Measurements from ENCODE around the gene NMUR2.

Gene NMUR2, protein sequence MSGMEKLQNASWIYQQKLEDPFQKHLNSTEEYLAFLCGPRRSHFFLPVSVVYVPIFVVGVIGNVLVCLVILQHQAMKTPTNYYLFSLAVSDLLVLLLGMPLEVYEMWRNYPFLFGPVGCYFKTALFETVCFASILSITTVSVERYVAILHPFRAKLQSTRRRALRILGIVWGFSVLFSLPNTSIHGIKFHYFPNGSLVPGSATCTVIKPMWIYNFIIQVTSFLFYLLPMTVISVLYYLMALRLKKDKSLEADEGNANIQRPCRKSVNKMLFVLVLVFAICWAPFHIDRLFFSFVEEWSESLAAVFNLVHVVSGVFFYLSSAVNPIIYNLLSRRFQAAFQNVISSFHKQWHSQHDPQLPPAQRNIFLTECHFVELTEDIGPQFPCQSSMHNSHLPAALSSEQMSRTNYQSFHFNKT

DNA sequence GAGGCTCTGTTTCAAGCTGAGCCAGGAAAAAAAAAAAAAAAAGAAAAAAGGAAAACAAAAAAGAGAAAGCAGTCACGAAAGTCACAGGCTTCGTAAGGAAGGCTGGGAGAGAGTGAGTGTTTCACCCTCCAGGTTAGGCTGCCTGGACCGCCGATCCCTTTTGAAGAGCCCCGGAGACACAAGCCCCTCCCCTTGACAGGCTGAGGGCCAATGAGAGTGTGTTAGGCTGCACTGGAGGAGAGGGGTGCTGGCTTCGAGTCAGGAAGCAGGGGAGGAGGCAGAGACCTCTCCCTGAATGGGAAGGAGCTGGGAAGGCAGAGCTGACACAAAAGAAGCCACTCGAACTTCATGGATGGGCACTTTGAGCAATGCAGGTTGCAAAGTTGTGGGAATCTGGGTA, at the start of gene NMUR2:
NMUR2 (minus strand) TSS at position 135 of the 400 bp plus-strand sequence. CDS start 166 bp downstream, outside the sequence.
- DNase-seq: peak in 2 of 3 experiments; percentile 35 to 54

DNA sequence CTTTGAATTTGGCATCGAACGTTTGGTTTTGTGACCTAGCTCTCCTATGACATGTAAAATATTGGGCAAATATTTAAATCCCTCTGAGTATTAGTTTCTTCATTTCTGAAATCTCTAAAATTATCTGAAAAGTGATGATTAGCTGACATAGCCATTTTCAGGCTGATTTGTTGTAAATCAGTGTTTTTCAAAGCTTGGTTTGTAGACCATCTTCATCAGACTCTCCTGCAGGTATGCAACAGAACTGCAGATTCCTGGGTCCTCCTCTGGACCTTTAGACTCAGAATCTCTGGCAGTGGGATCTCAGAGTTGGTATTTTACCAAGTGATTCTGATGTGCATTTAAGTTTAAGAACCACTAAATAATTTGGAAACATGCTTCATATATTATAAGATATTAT, 38.9 kb upstream of the NMUR2 start:
- DNase-seq: no peak

DNA sequence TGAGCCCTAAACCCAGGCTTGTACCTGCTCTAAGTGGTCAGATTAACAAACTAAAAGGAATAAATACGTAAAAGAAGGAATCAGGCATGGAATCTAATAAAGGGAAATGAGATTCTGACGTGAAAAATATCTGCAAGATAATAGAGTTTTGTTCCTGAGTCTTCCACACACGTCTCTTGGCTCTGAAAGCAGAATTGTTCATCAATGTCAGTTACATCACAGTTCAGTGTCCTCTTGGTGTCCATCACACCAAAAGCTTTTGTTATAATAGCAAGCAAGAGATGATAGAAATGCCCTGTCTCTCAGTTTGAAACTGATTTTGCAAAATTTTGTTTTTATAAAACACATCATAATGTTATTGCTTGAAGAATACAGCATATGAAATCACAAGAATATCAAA, 34.7 kb upstream of the NMUR2 start:
- DNase-seq: no peak

DNA sequence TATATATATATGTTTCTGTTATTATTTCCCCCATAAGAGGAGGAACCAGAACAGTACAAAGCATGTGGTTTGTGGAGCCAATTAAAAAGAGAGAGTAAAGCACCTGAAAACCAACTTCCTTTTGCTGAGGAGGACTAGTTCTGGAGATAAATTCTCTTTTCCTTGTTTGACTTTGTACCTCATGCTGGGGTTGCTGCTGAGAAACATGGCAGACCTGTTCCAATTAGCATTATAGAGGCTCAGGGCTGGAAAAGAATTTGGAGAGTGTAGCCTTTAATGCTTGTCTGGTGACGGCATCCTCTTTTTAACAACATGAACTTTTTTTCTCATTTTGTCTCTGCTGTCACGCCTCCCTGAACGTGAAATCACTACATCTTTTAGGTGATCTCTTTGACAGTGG, 32.8 kb upstream of the NMUR2 start:
- DNase-seq: peak in 1 of 3 experiments; percentile 1

DNA sequence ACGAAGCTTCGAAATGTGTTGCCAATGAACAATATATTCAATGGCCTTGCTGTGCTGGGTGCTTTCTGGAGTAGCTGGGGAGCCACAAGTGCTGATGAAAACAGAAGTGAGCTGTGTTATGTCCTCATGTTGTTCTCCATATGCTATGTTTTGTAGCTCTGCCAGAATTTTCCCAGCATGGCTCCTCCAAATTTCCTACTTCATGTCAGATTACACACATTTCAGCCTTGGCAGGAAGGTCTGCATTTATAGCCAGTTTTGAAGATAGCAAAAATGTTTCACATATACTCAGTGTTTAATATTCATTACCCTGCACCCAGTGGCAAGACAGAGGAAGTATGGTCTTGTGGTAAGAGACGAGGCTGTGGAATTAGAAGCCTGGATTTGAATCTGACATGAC, 22.6 kb upstream of the NMUR2 start:
- DNase-seq: no peak

DNA sequence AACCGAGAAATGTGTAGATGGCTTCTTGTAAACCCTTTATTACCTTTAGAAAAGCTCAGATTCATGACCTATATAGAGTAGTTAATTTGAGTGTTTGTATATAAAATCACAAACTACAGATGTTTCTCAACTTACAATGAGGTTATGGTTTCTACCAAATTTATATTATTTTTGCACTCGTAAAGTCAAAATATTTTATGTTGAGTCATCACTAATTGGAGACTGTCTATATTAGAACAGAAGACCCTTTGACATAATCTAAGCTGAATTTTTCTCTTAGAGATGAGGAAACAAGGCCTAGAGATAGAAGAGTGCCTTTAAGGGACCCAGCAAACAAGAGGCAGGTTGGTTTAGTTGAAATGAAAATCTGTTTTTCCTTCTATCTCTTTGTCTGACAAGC, 20.0 kb upstream of the NMUR2 start:
- no peak for DNase-seq

DNA sequence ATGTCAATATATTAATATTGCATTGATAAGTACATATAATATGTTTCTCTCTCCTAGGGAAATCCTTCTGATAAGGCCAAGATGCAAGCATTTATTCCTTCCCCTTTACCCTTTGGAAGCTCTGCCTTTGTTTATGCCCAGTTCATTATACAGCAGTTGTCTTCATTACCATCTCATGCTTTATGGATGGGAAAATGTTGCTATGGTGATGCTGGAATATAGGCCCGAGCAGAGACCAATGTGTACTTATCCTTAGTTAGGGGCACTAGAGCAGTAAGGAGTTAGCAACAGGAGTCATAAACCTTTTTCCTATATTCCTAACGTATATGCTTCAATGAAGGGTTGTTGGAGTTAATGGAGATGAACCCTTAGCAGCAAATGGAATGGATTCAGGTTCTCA, 19.4 kb upstream of the NMUR2 start:
- DNase-seq: peak in 1 of 3 experiments; percentile 0

DNA sequence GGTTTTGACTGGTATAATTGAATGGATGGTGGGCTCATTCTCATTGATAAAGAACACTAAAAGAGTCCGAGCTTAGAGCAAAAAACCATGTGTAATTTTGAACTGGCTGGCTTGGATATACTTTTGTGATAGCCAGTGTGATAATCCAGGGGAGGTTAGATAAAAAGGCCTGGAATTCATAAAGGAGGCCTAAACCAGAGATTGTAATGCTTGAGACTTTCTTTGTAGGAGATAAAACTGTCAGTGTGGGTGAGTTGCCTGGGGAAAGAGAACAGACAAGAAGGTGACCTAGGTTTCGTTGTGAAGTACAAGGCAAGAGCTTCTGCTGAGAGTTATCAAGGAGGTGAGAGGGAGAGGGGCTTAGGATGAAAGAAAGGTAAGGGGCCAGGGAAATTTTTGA, 17.0 kb upstream of the NMUR2 start:
- no peak for DNase-seq

DNA sequence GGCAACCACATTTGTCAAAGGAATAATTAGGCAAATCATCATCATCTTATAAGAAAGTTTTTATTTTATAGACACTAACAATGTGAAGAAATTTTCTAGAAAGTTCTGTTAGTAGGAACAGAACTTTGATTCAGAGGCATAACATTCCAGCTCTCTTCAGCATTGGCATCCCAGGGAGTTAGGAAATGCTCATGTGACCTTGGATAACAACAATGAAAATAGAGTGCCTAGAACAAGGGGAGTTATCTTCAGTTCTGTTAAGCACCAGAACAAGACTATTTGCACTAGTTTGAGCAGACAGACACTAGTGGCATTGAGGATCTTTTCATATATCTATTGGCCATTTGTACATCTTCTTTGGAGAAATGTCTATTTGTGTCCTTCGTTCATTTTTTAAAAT, 7.0 kb upstream of the NMUR2 start:
- DNase-seq: no peak

DNA sequence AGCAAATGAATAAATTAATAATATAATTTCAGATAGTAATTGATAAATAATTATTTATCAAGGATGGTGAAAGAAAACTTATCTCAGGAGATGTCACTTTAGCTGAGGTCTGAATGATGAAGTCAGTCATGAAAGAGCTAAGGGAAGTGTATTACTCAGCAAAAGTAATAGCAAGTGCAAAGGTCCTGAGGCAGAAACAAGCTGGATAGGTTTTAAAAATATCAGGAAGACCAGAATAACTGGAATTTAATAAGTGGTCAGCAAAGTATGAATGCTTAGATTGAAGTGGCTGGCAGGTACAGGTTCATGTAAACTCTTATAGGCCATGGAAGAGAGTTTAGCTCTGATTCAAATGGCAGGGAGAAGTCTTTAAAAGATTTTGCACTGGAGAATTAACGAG, 1.0 kb upstream of the NMUR2 start:
- no peak for DNase-seq

DNA sequence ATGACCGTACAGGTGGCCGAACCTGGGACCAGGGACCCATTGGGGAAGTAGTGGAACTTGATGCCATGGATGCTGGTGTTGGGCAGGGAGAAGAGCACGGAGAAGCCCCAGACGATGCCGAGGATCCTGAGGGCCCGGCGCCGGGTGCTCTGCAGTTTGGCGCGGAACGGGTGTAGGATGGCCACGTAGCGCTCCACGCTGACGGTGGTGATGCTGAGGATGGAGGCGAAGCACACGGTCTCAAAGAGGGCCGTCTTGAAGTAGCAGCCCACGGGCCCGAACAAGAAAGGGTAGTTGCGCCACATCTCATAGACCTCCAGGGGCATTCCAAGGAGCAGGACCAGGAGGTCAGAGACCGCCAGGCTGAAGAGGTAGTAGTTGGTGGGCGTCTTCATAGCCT, 585 bp downstream of the NMUR2 start:
- no peak for DNase-seq

DNA sequence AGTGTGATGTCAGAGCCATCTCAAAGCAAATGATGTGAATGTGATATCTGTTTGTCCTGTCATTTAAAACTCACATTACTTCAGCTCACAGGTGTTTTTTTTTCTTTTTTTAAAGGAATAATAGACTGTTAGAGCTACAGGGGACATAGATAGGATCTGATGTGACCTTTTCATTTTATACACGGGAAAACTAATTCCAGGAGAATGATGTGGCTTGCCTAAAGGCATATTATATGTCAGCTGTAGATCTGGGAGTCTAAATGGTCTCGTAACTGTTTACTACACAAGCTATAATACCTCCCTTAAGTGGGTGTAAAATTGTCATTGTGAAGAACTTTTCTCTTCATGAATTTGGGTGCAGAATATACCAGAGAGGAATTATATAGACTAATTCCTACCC, 2.0 kb downstream of the NMUR2 start:
- DNase-seq: no peak

DNA sequence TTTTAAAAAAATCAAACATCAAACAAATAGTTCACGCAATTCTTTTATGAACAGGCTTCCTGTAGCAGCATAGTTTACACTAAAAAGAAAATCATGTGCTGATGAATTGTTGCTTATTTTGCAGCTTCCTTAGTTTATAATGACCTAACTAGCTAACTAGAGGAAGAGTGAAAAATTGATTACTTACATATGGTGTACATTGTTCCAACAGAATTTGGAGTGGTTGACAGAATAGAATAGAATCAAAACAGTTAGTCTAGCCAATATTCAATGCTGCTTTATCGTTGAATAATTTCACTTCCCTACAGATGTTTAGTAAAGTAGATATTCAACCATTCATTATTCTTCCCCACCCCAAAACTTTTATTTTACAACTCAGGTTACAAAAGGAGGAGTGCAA, 4.2 kb downstream of the NMUR2 start:
- DNase-seq: peak in 1 of 3 experiments; percentile 1

DNA sequence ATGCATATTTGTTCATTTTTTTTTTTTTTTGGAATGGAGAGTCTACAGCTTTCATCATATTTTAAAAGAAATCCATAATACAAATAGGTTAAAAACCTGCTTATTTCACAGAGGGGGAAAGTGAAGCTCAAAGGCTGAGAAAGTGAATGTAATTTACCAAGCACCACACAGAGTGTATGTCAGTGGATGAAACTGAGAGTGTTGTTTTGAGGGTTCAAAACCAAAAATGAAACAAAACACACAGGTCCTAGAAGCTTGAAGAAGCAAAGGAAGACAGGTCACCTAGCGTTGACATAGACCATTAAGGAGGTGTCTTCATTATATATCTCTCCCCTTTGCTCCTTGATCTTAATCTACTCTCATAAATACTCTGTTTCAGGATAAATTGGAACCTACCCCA, 7.5 kb downstream of the NMUR2 start:
- DNase-seq: no peak

DNA sequence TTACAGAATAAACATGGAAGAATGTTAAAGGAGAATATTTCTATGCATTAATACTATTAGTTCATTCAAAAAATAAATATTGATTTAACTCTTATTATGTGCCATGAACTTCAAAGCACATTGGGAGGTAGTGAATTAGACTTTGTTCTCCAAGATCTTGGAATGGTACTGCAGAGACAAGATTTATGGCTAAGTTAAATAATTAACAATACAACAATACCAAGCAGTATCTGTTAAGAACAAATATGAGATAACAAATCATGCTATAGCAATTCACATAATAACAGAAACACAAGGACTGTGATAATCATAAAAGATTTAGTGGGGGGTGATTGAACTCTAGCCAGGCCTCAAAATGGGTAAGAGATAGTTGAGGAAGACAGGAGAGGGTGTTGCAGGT, 11.6 kb downstream of the NMUR2 start:
- DNase-seq: no peak

DNA sequence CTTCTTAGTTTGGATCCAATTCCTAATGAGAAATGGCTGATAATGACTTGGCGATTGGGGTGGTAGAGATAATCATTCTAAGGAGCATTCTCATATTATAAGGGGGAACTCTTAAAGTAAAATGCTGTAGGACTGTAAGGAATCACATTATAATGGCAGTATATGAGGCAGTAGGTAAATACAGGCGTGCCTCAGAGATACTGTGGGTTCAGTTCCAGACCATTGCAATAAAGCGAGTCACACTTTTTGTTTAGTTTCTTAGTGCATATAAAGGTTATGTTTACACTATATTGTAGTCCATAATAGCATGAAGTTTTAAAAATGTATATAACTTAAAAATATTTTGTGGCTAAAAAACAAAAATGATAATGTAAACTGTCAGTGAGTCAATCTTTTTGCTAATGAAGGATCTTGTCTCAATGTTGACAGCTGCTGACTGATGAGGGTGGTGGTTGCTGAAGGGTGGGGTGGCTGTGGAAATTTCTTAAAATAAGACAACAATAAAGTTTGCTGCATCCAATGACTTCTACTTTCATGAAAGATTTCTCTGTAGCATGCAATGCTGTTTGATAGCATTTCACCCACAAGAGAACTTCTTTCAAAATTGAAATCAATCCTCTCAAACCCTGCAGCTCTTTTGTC, 15.8 kb downstream of the NMUR2 start:
- no peak for DNase-seq

DNA sequence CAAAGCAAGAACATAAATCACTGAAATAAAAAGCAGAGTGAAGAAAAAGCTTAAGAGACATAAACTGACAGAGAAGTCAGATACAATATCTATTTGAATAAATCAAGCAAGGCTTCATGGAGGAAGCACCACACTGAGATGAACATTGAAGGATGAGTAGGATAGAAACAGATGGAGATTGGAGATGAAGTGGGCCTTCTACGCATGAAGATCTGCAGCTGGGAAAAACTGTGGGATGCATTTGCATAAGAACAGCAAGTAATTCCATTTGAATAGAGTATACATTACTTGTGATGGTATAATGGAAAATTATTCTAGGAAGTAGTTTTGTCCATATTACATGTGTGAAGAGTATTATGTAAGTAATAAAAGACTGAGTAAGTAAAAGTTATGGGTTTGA, 16.5 kb downstream of the NMUR2 start:
- DNase-seq: no peak

DNA sequence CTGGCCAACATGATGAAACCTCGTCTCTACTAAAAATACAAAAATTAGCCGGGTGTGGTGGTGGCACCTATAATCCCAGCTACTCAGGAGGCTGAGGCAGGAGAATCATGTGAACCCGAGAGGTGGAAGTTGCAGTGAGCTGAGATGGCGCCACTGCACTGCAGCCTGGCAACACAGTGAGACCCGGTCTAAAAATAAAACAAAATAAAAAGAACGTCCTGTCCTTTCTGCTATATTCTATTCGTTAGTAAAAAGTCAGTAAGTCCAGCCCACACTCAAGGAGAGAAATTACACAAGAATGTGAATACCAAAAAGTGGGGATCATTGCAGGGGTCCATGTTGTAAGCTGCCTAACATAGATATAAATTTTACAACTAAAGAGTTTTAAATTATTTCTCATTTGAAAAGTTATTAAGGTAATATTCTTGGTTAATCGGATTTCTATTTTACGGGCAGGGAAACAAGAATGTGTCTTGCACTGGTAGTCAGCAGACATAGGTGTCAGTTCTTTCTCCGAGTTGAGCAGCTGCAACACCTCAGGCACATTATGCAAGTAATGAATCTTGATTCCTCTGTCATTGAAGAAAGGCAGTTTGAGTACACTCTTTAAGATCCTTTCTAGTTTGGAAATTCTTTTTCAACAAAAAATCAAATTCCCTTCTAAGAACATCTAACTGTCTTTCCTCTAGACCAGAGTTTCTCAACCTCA, 24.5 kb downstream of the NMUR2 start:
- no peak for DNase-seq

DNA sequence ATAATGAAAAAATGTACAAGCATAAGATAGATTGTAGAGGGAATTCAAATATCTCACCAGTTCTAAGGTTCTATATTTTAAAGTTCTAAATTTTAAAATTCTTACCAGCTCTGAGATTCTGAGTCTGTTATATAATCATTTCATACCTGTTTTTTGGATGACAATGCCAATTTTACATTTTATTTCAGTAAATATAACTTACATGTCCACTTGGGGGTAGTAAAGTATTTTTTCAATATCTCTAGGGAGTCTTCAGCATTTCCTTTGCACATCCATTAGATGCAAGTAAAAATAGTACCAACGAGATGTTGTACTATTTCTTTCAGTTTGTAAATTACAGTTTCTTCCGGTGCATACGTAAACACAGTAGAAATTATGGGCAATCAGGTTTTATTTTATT, 25.7 kb downstream of the NMUR2 start:
- DNase-seq: no peak

DNA sequence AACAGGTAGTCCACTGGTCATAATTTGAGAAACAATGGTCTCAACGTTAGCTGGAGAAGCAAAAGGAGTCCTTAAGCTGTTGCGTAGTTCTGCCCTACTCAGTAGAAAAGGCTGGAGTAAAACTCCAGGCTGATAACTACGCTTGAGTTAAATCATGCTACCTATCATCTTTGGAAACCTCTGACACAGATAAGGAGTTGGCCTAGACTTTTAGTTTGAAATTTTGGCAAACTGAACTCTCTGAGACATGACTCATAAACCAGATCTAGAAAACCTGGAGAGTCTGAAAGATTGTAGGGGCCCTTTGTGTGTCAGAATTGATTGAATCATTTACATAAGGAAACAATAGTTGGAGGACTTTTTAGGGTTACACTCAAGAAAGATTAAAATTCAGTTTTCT, 26.3 kb downstream of the NMUR2 start:
- DNase-seq: no peak

DNA sequence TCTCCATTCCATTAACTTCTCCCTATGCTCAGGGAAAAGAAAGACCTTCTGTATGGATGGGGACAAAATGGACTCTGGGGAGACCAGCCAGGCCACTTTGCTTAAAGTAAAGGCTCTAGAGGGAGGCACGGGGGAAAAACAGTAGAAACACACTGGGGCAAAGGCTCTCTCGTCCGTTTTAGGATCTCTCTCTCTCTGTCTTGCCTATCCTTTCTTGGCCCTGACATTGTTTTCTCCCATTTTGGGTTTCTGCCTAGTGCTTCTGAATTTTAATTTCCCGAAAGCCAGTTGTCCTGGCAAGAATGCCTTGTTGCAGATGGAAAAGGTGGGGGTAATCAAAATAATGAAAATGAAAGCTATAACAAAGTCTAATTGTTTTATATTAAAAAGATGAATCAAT, 28.2 kb downstream of the NMUR2 start:
- no peak for DNase-seq

DNA sequence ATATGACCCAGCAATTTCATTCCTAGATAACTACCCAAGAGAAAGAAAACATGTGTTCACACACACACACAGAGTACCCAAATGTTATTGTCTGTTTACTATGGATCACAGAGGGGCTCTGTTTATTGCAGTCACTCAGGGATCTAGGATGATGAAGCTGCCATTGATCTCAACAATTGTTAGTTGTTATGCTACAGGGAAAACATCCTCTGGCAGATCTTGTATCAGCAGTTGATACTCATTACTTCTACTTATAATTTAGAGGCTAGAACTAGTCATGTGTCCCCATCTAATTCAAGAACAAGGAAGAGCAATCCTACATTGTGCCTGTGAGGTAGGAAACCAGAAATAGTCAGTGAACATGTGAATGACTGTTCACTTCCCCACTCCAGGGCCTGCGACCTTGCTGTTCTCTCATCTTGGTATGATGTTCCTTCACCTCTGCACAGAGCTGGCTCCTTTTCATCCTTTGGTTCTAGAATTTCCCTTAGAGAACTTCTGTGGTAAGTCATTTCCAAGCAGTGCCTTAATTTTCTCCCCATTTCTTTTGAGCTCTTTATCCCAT, 30.3 kb downstream of the NMUR2 start:
- DNase-seq: no peak

DNA sequence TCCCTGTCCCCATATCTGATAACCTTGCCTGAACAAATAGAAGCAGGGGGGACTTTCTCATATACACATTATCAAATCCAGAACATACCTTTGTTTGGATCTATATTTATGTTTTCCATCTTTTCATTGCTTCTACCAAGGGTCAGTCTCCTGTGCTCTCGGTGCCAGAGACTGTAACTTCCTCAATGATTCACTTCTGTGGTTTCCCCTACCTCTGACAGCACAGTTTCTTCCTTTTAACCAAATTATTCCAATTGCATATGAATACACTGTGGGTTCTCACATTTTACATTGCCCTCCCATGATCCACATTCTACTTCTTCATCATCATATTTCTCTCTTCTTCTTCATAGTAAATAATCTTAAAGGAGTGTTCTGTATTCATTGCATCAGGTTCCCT, 32.2 kb downstream of the NMUR2 start:
- no peak for DNase-seq

DNA sequence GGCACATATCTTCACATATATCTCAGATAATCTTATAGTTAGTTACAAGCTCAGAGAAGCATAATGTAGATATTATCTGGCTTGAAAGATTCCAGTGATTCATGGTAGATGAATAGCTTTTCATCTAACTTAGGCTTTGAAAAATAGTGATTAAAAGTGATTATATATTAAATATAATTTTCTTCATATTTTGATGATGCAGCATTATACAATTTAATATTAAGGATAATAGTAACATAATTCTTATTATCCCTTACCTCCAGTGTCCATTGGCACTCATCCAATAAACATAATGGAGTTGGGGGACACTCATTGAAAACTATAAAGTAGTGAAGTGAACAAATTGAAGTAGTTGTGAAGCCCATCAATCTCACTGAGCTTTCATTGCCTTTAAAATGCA, 35.8 kb downstream of the NMUR2 start:
- DNase-seq: no peak
